AG04449 (cell line): ENCODE measurements around the gene CPE.

Experiments
- CTCF ChIA-PET: fragments of 350-600 bp; formaldehyde crosslinking; extraction: SDS; loops from one replicate; lab custom pipeline; 2021; ENCODE audit warnings: antibody characterized with exemption; lab: Yijun Ruan, JAX
- POLR2A ChIA-PET: fragments of 400-600, 350-600 bp; formaldehyde crosslinking; extraction: SDS; loops from one replicate; lab custom pipeline; 2020; ENCODE audit warnings: antibody characterized with exemption, inconsistent platforms; lab: Yijun Ruan, JAX
- DNase-seq: peaks from one replicate; pipeline ENCODE4 v3.0.0-alpha.2; 2010; ENCODE audit warnings: low read depth, low spot score
- H3K4me3 ChIP-seq: 2 replicates; pipeline ENCODE4 v1.5.1; 2011; ENCODE audit warnings: low read depth, mild to moderate bottlenecking, control low read depth, low read length
- TF ChIP-seq, protein P1 (sequence below): IDR thresholded peaks from one replicate; pipeline ENCODE4 v1.5.1; 2011; ENCODE audit warnings: mild to moderate bottlenecking, moderate library complexity, low read length, control low read depth, inconsistent platforms; ENCODE audit not compliant: insufficient read depth; ENCODE audit errors: missing control alignments

Gene CPE

DNA sequence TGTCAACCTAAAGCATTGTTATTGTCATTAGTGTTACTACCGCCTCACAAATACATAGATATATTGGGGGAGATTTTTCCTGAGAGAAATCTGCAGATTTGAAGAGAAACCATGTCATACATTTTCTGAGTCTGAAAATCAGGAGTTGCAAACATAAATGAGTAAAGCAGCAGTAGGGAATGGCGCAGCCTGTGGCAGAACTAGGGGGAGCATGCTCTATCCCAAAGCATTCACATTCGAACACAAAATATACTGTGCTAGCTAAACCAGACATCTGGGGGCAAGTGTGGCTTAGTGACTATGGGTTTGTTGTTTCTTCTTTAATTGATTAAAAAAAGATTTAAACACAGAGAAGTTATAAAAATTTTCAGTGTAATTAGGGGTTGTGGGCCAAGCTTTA lies 83.2 kb downstream of the CPE start:
- no peak overlapping the region for H3K4me3 ChIP-seq
- DNase-seq: no peak
- CTCF ChIA-PET: interaction anchor here (0.7 to 3.7 kb wide), 6 partner anchors 12 to 349 kb away, joined by 3 to 25 read pairs (median 8); partner anchors contain the start of gene TMEM192
- POLR2A ChIA-PET: no interaction called here
- TF ChIP-seq, protein P1, sequence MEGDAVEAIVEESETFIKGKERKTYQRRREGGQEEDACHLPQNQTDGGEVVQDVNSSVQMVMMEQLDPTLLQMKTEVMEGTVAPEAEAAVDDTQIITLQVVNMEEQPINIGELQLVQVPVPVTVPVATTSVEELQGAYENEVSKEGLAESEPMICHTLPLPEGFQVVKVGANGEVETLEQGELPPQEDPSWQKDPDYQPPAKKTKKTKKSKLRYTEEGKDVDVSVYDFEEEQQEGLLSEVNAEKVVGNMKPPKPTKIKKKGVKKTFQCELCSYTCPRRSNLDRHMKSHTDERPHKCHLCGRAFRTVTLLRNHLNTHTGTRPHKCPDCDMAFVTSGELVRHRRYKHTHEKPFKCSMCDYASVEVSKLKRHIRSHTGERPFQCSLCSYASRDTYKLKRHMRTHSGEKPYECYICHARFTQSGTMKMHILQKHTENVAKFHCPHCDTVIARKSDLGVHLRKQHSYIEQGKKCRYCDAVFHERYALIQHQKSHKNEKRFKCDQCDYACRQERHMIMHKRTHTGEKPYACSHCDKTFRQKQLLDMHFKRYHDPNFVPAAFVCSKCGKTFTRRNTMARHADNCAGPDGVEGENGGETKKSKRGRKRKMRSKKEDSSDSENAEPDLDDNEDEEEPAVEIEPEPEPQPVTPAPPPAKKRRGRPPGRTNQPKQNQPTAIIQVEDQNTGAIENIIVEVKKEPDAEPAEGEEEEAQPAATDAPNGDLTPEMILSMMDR: no peak

GRCh38 chr4:165464376-165464775 lies 85.6 kb downstream of the CPE start:
- DNase-seq: no peak
- ChIA-PET CTCF (interaction anchor here (0.9 to 3.8 kb wide), 11 partner anchors 9 to 353 kb away, joined by 3 to 70 read pairs (median 6); partner anchors contain the start of gene TMEM192), POLR2A (no interaction called here)
- H3K4me3 ChIP-seq: no peak overlapping the region
- TF ChIP-seq, protein P1: no peak

DNA sequence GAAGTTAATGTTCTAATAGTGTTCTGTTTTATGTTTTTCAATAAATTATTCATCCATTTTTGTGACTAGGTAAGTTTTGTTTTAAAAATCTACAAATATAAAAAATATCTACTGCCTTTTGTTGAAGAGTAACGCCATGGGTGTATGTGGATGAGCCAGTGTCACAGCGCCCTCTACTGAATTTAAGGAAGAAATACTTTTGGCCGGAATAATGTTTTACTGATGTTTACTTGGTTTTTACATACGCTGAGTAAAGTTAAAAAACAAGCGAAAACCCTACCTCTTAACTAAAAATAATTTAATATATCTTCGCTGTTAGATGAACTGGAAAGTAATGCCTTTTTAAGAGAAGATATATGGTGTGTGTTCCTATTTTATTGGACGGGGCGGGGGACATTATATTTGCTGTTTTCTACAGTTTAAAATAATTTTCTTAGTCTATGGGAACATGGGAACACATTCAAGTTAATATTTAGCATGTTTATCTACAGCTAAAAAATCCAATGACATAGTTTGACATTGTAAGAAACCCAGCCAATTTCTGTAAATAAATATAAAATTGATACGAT lies 86.1 kb downstream of the CPE start:
- DNase-seq: no peak
- CTCF ChIA-PET: interaction anchor here (1.1 to 3.8 kb wide), 14 partner anchors 8 to 354 kb away, joined by 3 to 70 read pairs (median 6); partner anchors contain the start of gene TMEM192
- POLR2A ChIA-PET: no interaction called here
- H3K4me3 ChIP-seq: no peak overlapping the region
- TF ChIP-seq, protein P1: peak; percentile 51

- ChIA-PET CTCF (no interaction called here), POLR2A (no interaction called here)
- TF ChIP-seq, protein P1: no peak
- H3K4me3 ChIP-seq: no peak overlapping the region
- no peak for DNase-seq
These were observed 91.2 kb downstream of the CPE start for GRCh38 chr4:165470009-165470408.

GRCh38 chr4:165472943-165473676 lies 94.3 kb downstream of the CPE start:
- CTCF ChIA-PET: interaction anchor here (1.2 to 2.5 kb wide), 4 partner anchors 9 to 360 kb away, joined by 3 to 12 read pairs (median 4); partner anchors contain the start of gene TMEM192
- DNase-seq: no peak
- H3K4me3 ChIP-seq: no peak overlapping the region
- TF ChIP-seq, protein P1: no peak
- POLR2A ChIA-PET: no interaction called here

DNA sequence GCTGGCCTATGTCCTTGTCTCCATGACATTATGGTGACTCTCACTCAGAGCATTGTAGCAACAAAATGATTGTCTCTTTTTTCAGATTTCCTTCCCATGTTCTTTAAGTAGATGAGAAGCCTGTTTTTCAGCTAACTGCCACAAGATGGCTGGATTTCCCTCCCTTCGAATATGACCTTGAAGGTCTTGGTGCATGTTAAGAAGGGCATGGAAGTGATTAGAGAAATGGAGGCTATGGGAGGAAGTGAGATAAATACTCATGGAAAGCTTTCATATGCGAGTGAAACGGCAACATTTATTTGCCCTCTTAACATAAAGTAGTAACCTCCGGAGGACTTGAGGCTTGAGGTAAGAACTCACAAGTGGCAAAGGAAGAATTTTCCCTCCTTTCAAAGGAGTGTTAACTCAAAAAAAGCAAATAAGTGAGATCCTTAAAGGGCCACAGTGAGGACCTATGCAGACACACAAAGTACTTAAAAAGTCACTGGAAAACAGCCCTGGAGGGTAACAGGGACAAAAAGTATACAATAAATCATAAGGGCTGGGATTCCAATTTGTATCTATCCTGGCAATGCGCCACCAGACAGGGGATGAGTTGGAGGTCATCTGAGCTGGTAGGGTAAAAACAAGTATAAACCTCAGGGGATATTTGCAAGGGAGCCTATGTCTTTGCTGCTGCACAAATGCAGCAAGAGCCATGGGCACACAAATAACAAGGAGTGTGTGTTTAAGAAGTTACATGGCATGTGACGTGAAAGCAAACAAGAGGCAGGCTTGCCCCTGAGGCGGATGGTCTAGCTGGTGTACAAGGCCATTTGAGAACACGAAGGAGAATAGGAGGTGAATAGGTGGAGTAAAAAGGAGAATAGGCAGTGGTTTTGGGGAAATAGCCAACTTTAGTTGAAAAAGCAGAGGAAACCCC lies 96.2 kb downstream of the CPE start:
- no peak for DNase-seq
- no peak overlapping the region for H3K4me3 ChIP-seq
- CTCF ChIA-PET: no interaction called here
- TF ChIP-seq, protein P1: no peak
- POLR2A ChIA-PET: no interaction called here
